ENCODE measurements around the gene PCDHB7. TPM values are rescaled to one million over a fixed set of nuclear protein-coding genes. Genes with fewer than 3 reads are reported as not detected.
"Not testable (repeated sequence)": the region's sequence is repeated elsewhere in the genome, so short reads cannot be mapped to it uniquely, and the experiment has no call there.

Gene PCDHB7
- 7.6 TPM for total RNA-seq

DNA sequence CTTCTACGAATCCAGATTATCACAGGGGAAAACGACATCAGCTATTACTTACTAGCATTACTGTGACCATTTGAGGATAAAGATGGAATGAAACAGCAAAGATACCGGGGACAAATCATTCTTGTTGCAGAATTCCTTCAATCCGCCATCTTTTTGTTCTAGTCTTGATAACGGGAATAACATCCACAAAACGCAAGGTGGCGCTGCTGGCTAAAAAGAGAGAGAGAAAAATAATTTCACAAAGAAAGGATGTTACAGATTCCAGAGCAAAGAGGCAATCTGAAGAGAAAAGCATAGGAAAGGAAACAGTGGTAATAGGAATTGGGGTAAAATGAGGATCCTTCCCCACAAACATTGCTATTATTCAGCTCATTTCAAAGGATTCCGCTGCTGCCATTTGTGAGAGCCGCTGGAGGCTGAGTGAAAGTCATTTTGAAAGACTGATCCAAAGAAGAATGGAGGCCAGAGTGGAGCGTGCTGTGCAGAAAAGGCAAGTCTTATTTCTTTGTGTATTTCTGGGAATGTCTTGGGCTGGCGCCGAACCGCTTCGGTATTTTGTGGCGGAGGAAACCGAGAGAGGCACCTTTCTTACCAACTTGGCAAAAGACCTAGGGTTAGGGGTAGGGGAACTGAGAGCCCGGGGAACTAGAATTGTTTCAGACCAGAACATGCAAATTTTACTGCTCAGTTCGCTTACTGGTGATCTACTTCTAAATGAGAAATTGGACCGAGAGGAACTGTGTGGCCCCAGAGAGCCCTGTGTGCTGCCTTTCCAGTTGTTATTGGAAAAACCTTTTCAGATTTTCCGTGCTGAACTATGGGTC lies at the start of gene PCDHB7:
Gene PCDHB7 (plus strand): TSS at position 264 of the 824 bp plus-strand sequence. CDS start 192 bp downstream, at position 456.
- Histone ChIP-seq H3K4me1 (no peaks in the 10 kb centered on the region), H3K9me3 (peaks cover 8 to 75% of the 10 kb centered on the region in 2 donors), H3K36me3 (no peaks in the 10 kb centered on the region), H3K4me3 (peak within 1 kb of the TSS; percentile 11 to 20), H3K27me3 (no peaks in the 10 kb centered on the region), H3K27ac (no peak within 1 kb of the TSS)
- TF ChIP-seq, protein P1, sequence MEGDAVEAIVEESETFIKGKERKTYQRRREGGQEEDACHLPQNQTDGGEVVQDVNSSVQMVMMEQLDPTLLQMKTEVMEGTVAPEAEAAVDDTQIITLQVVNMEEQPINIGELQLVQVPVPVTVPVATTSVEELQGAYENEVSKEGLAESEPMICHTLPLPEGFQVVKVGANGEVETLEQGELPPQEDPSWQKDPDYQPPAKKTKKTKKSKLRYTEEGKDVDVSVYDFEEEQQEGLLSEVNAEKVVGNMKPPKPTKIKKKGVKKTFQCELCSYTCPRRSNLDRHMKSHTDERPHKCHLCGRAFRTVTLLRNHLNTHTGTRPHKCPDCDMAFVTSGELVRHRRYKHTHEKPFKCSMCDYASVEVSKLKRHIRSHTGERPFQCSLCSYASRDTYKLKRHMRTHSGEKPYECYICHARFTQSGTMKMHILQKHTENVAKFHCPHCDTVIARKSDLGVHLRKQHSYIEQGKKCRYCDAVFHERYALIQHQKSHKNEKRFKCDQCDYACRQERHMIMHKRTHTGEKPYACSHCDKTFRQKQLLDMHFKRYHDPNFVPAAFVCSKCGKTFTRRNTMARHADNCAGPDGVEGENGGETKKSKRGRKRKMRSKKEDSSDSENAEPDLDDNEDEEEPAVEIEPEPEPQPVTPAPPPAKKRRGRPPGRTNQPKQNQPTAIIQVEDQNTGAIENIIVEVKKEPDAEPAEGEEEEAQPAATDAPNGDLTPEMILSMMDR (IDR thresholded peaks at IDR 0.05) = peak in 2 of 3 experiments; percentile 26 to 41
- DNase-seq (ENCODE audit: low spot score in 2 of 2) = no peak
- intact Hi-C loops (cut with DNase I) = no loop called here

DNA sequence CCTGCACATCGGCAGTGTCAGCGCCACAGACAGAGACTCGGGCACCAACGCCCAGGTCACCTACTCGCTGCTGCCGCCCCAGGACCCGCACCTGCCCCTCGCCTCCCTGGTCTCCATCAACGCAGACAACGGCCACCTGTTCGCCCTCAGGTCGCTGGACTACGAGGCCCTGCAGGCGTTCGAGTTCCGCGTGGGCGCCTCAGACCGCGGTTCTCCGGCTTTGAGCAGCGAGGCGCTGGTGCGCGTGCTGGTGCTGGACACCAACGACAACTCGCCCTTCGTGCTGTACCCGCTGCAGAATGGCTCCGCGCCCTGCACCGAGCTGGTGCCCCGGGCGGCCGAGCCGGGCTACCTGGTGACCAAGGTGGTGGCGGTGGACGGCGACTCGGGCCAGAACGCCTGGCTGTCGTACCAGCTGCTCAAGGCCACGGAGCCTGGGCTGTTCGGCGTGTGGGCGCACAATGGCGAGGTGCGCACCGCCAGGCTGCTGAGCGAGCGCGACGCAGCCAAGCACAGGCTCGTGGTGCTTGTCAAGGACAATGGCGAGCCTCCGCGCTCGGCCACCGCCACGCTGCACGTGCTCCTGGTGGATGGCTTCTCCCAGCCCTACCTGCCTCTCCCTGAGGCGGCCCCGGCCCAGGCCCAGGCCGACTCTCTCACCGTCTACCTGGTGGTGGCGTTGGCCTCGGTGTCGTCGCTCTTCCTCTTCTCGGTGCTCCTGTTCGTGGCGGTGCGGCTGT lies 48.9 kb upstream of the PCDHB7 start:
- intact Hi-C loops (cut with DNase I); DNase-seq (ENCODE audit: low spot score in 2 of 2); H3K27me3 ChIP-seq; H3K27ac ChIP-seq; H3K4me1 ChIP-seq; H3K36me3 ChIP-seq: not testable (repeated sequence)
- H3K4me3 ChIP-seq = peak overlapping the region in 1 of 2 donors; percentile 6
- peaks cover 16 to 67% of the 10 kb centered on the region in 2 donors for H3K9me3 ChIP-seq

DNA sequence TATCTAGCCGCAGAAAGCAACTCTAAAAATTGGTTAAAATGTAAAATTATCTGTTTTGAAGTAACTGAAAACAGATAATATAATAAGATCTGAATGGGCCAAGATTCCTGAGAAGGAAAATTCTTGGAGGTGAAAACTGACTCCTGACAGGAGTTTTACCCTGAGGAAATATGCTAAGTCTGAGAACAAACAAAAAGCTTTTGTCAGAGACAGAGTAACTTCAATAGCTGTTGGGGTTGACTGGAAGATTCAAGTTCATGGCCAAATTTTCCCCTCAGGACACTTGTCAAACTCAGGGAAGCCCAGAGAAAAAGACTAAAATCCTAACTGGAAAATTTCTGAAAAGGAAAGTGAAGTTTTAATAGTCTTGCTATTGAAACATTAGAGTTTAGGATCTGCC lies 45.1 kb upstream of the PCDHB7 start:
- no peak for DNase-seq (ENCODE audit: low spot score in 2 of 2)
- no peak overlapping the region for H3K4me3 ChIP-seq
- no peak overlapping the region for H3K27ac ChIP-seq
- no peaks in the 10 kb centered on the region for H3K27me3 ChIP-seq
- H3K4me1 ChIP-seq = no peaks in the 10 kb centered on the region
- H3K9me3 ChIP-seq = peaks cover 12 to 73% of the 10 kb centered on the region in 2 donors
- intact Hi-C loops (cut with DNase I) = no loop called here
- H3K36me3 ChIP-seq = no peaks in the 10 kb centered on the region
- TF ChIP-seq, protein P1 (IDR thresholded peaks at IDR 0.05) = no peak

GRCh38 chr5:141135030-141135717 lies 37.3 kb upstream of the PCDHB7 start, which contains the start of gene PCDHB5:
Gene PCDHB5, plus strand, starts transcription at chr5:141135206. Its CDS starts 229 bp downstream, at chr5:141135435.
- no peaks in the 10 kb centered on the region for H3K36me3 ChIP-seq
- DNase-seq (ENCODE audit: low spot score in 2 of 2) = no peak
- no peaks in the 10 kb centered on the region for H3K27me3 ChIP-seq
- intact Hi-C loops (cut with DNase I) = no loop called here
- H3K9me3 ChIP-seq = peaks cover 45 to 83% of the 10 kb centered on the region in 2 donors
- H3K27ac ChIP-seq = no peak within 1 kb of the TSS
- TF ChIP-seq, protein P1 (IDR thresholded peaks at IDR 0.05) = peak in 2 of 3 experiments; percentile 16 to 39
- H3K4me3 ChIP-seq = peak within 1 kb of the TSS; percentile 31 to 53
- H3K4me1 ChIP-seq = no peaks in the 10 kb centered on the region

GRCh38 chr5:141135718-141136266 lies 36.7 kb upstream of the PCDHB7 start:
- Histone ChIP-seq H3K27me3 (no peaks in the 10 kb centered on the region), H3K36me3 (no peaks in the 10 kb centered on the region), H3K9me3 (peaks cover 49 to 88% of the 10 kb centered on the region in 2 donors), H3K27ac (no peak overlapping the region), H3K4me1 (no peaks in the 10 kb centered on the region), H3K4me3 (peak overlapping the region; percentile 31 to 53)
- no peak for DNase-seq (ENCODE audit: low spot score in 2 of 2)
- intact Hi-C loops (cut with DNase I) = no loop called here
- TF ChIP-seq, protein P1 (IDR thresholded peaks at IDR 0.05) = no peak

DNA sequence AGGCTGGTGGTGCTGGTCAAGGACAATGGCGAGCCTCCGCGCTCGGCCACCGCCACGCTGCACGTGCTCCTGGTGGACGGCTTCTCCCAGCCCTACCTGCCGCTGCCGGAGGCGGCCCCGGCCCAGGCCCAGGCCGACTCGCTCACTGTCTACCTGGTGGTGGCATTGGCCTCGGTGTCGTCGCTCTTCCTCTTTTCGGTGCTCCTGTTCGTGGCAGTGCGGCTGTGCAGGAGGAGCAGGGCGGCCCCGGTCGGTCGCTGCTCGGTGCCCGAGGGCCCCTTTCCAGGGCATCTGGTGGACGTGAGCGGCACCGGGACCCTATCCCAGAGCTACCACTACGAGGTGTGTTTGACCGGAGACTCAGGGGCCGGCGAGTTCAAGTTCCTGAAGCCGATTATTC lies 35.1 kb upstream of the PCDHB7 start:
- peaks cover 46 to 94% of the 10 kb centered on the region in 2 donors for H3K9me3 ChIP-seq

More for the DNA sequence above, 35.1 kb upstream of the PCDHB7 start:
- H3K36me3 ChIP-seq; H3K4me1 ChIP-seq; DNase-seq (ENCODE audit: low spot score in 2 of 2); H3K4me3 ChIP-seq; H3K27ac ChIP-seq; intact Hi-C loops (cut with DNase I); H3K27me3 ChIP-seq: not testable (repeated sequence)
